Muscle layer of duodenum (tissue), 2 donors: ENCODE data around the gene SCGB1A1.

Experiments
- H3K27ac ChIP-seq: one replicate; pipeline ENCODE4 v1.7.0; 2013; ENCODE audit warnings: mild to moderate bottlenecking, low read length
- H3K27me3 ChIP-seq: one replicate; pipeline ENCODE4 v1.7.0; 2013; ENCODE audit warnings: low read depth, mild to moderate bottlenecking, control low read depth, low read length
- H3K36me3 ChIP-seq, 2 donors: one replicate each; pipeline ENCODE4 v1.7.0; 2013; ENCODE audit warnings: low read length in 2 of 2, control low read depth in 1 of 2, mild to moderate bottlenecking in 1 of 2; ENCODE audit not compliant: insufficient read depth in 2 of 2, control insufficient read depth in 1 of 2
- H3K4me1 ChIP-seq, 2 donors: one replicate each; pipeline ENCODE4 v1.7.0; 2013; ENCODE audit warnings: low read length in 2 of 2, mild to moderate bottlenecking in 2 of 2, control low read depth in 1 of 2, moderate library complexity in 1 of 2; ENCODE audit not compliant: insufficient read depth in 2 of 2, control insufficient read depth in 1 of 2
- H3K4me3 ChIP-seq, 2 donors: one replicate each; pipeline ENCODE4 v1.7.0; 2013; ENCODE audit warnings: low read length in 2 of 2, low read depth in 1 of 2, mild to moderate bottlenecking in 1 of 2
- H3K9me3 ChIP-seq, 2 donors: one replicate each; pipeline ENCODE4 v1.7.0; 2013; ENCODE audit warnings: low read length in 2 of 2, control low read depth in 1 of 2, mild to moderate bottlenecking in 1 of 2; ENCODE audit not compliant: control insufficient read depth in 1 of 2
- donor health status: healthy.

SCGB1A1 gene

DNA sequence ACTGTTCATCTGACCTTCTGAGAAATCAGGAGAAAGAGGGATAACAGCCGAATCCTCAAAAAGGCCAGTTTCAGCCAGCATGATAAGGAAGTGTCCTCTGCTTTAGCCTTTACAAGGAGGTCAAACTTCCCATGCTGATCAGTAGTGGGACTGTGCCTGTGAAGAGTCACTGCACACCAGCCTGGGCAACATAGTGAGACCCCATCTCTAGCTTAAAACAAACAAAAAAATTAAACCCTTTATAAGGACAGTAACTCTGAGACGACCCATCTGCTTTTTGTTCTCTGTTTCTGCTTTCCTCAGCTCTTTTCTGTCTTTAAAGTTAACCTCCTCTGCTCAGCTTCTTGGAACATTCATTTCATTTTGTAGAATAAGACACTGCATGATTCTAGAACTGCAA lies 49.7 kb downstream of the SCGB1A1 start:
- Histone ChIP-seq H3K9me3 (no peaks in the 10 kb centered on the region), H3K27me3 (no peaks in the 10 kb centered on the region), H3K4me3 (no peak overlapping the region), H3K4me1 (peaks cover 4 to 12% of the 10 kb centered on the region in 2 donors), H3K27ac (no peak overlapping the region), H3K36me3 (no peaks in the 10 kb centered on the region)

DNA sequence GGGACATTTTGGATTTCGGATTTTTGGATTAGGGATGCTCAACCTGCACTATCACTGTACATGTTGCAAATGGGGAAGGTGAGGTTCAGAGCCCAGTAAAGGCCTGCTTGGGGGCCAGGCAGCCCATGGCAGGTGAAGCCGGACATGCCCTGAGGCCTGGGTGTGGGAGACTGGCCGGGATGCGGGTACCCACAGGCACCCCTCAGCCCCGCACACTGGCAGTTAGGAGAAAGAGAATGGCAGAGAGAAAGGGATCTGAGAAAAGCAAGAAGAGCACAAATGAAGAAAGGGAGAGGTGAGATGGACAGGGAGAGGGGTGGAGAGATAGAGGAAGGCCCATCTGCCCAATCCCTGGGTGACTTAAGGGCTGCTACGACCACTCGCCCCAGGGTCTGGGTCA lies 52.8 kb downstream of the SCGB1A1 start:
- Histone ChIP-seq H3K36me3 (no peaks in the 10 kb centered on the region), H3K4me3 (no peak overlapping the region), H3K27me3 (no peaks in the 10 kb centered on the region), H3K4me1 (peaks cover 4 to 12% of the 10 kb centered on the region in 2 donors), H3K9me3 (no peaks in the 10 kb centered on the region), H3K27ac (peak overlapping the region; percentile 63)

DNA sequence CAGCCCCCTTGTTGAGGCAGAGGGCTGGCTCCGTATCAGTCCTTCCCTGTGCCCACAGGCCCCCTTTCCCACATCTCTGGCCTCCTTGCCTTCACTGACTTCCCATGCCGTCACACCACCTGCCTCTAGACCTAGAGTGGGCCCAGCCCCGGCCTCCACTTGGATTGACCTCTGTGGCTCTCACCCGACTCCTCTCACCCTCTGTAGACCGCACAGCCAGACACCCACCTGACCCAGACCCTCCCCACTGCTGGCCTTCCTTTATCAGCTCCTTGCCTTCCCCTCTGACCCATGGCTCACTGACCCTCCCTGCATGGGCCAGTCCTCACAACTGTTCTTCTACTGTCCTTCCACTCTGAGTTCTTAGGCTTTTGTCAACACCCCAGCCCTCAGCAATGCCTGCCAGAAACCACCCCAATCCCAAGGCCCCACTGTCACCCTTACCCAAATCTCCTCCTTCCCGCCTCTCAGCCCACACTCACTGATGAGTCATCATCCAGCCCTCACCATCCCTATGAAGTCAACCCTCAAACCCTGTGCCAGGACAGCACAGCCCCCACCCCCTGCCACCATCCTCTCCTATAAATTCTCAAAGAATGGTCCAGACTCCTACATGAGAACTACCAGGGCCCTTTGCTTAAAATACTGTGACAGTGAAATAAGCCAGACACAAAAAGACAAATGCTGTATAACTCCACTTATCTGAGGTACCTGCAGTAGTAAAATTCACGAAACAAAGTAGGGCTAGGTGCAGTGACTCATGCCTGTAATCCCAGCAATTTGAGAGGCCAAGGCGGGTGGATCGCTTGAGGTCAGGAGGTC lies 53.4 kb downstream of the SCGB1A1 start:
- Histone ChIP-seq H3K9me3 (no peaks in the 10 kb centered on the region), H3K27me3 (no peaks in the 10 kb centered on the region), H3K36me3 (no peaks in the 10 kb centered on the region), H3K4me3 (no peak overlapping the region), H3K27ac (peak overlapping the region; percentile 63), H3K4me1 (peaks cover 4 to 12% of the 10 kb centered on the region in 2 donors)
